HG03469 (cell line): Measurements from ENCODE around the gene GARIN5A.

Source experiments
- ATAC-seq: cut with Tn5 transposase; IDR thresholded peaks from one replicate; pipeline ENCODE4 v1.9.1; 2021; ENCODE audit warnings: mild to moderate bottlenecking, moderate library complexity, moderate number of reproducible peaks; ENCODE audit not compliant: unreplicated experiment

GARIN5A gene

GRCh38 chr19:50418176-50419021, 58.2 kb downstream of the GARIN5A start, which contains the start of gene SPIB:
SPIB (plus strand) TSS chr19:50418938; CDS start chr19:50418963, 25 bp downstream.
- ATAC-seq = no peak

DNA sequence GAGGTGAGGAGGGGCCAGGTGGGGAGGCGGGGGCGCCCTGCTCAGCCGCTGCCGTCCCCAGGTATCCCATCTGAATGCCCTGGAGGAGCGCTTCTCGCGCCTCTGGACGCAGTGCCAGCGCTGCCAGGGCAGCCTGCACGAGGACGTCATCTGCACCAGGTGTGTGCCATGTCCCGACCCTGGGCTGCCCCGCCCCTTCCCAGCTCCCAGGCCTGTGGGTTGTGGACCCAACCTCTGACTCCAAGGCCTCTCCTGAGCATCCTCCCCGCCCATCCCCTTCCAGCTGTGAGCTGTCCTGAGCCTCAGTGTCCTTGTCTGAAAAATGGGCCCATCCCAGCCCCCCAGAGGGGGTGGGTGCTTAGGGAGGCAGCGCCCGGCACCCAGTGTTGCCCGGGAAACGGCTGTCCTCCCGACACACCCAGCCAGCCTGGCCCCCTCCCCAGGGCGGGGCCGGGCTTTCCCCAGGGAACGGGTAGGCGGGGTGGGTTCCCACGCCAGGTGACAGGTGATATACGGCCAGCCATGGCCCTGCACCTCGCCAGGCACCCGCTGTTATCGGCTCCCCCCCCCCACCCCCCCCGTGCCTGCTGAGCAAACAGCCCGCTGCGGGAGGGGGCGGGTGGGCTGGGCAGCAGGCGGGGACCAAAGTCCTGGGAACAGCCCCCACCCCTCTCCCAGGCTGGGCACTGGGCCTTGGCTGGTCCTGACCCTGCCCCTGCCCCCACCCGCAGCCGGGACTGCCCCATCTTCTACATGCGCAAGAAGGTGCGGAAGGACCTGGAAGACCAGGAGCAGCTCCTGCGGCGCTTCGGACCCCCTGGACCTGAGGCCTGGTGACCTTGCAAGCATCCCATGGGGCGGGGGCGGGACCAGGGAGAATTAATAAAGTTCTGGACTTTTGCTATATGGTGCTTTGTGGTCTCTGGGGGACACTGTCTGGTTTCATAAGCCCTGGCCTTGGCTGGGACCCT, 59.3 kb downstream of the GARIN5A start:
- no peak for ATAC-seq
